Gastrocnemius medialis (tissue), 4 donors: ENCODE data around the gene ALS2CL. TPM values are rescaled to one million over a fixed set of nuclear protein-coding genes. Genes with fewer than 3 reads are reported as not detected.
A peak's percentile ranks its signal among the peaks of the same experiment; 100 is the strongest.

Source experiments
- ATAC-seq, 2 donors: fragments of 150-250 bp; one replicate each; pipeline ENCODE4 v1.9.1; 2016
- DNase-seq, 2 donors: peaks; one replicate each; pipeline ENCODE4 v3.0.0-alpha.2; 2019
- H3K27ac ChIP-seq, 4 donors: fragments of 200-600 bp; sonication (generic); 1 replicate in 1 of 4; 2 replicates in 3 of 4; pipeline ENCODE4 v1.5.1; 2016 to 2018; ENCODE audit warnings: mild to moderate bottlenecking in 2 of 4, moderate library complexity in 1 of 4
- H3K27me3 ChIP-seq, 3 donors: fragments of 200-600 bp; sonication (generic) in 2 of 3; 1 replicate in 1 of 3; 2 replicates in 2 of 3; pipeline versions ENCODE4 v1.5.1 to v1.6.0; 2016 to 2019; ENCODE audit warnings: mild to moderate bottlenecking in 1 of 3, moderate library complexity in 1 of 3
- H3K36me3 ChIP-seq, 2 donors: fragments of 200-600 bp; sonication (generic) in 1 of 2; one replicate each; pipeline ENCODE4 v1.5.1; 2017 to 2018
- H3K4me1 ChIP-seq, 2 donors: fragments of 200-600 bp; sonication (generic) in 1 of 2; one replicate each; pipeline ENCODE4 v1.5.1; 2016 to 2017; ENCODE audit warnings: mild to moderate bottlenecking in 2 of 2
- H3K4me3 ChIP-seq, 4 donors: fragments of 200-600 bp; sonication (generic) in 3 of 4; 1 replicate in 1 of 4; 2 replicates in 3 of 4; pipeline ENCODE4 v1.5.1; 2016 to 2019; ENCODE audit warnings: mild to moderate bottlenecking in 2 of 4
- H3K9me3 ChIP-seq, 3 donors: fragments of 200-600 bp; sonication (generic) in 2 of 3; 1 replicate in 1 of 3; 2 replicates in 2 of 3; pipeline ENCODE4 v1.5.1; 2016 to 2019
- CTCF ChIP-seq, 5 experiments: fragments of 450-650 bp in 3 of 5; fragments of 200-600 bp in 2 of 5; sonication (generic) in 2 of 5; IDR thresholded peaks in 4 of 5; conservative IDR thresholded peaks in 1 of 5; 1 replicate in 4 of 5; 2 replicates in 1 of 5; pipeline ENCODE4 v1.5.1; 2016 to 2019; ENCODE audit warnings: antibody characterized with exemption in 5 of 5, mild to moderate bottlenecking in 3 of 5, moderate library complexity in 3 of 5
- POLR2A ChIP-seq, 2 donors: fragments of 450-650 bp; IDR thresholded peaks; one replicate each; pipeline ENCODE4 v1.6.1; 2017; ENCODE audit warnings: antibody characterized with exemption in 2 of 2, mild to moderate bottlenecking in 2 of 2, moderate library complexity in 2 of 2
- in situ Hi-C, 4 donors: fragments of 200-750 bp; cut with MboI; loops; one replicate each; pipeline versions ENCODE4 v1.15.0 to v1.8.0; 2017; ENCODE audit warnings: low sequenced_read_pairs in 4 of 4
- intact Hi-C: fragments of 100-400 bp; cut with DNase I; formaldehyde crosslinking; loops from one replicate; pipeline ENCODE4 v1.15.1; 2023; ENCODE audit warnings: low total_unique reads
- total RNA-seq, 4 donors: library from RNA; depleted of rRNA; stranded (reverse); fragments of >200 nt; gene quantifications; one replicate each; pipeline versions ENCODE4 v1.1.0 to v1.2.3, GENCODE V29; 2016

ALS2CL gene
- total RNA-seq, 4 donors from 2014 or later: 3.8 to 13.2 (median 6.2) TPM

DNA sequence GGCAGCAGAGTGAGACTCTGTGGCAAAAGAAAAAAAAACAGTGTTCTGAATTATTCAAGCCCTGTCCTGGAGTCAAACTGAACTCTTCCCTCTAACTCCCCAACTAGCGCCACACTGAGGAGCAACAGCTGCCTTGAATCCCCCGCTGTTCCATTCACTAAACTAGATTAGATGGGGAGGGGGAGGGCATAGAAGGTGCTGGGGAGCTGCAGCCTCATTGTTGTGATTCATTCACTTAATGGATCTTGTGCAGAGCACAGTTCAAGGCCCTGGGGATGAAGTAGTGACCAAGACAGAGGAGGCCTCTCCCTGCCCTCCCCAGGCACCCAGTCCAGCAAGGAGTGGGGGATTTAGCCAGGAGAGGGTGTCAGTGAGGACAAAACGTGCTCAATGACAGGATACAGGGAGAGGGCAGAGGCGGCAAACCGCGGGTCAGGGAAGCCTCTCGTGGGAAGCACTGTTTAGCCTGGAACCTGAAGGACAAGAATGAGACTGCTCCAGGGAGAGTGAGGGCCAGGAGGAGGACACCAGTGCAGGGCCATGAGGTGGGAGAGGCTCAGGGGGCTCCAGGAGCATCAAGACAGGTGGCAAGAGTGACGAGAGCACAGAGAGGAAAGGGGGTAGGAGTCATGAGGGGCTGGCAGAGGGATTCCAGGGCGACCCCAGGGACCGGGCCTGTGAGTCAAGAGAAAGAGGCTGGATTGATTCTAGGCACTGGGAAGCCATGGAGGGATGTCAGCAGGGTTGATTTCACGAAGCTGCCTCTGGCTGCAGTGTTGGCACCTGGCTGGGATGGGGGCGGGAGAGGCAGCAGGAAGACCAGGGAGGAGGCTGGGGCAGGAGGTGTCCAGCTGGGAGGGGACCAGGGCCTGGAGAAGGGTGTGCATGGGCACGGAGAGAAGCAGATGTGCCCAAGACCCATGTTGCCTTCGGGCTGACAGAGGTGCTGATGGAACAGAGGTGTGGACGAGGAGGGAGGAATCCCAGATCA, 31.4 kb downstream of the ALS2CL start:
- Histone ChIP-seq H3K4me1 (peaks cover 7 to 27% of the 10 kb centered on the region in 2 donors), H3K27ac (no peak overlapping the region), H3K27me3 (no peaks in the 10 kb centered on the region)

DNA sequence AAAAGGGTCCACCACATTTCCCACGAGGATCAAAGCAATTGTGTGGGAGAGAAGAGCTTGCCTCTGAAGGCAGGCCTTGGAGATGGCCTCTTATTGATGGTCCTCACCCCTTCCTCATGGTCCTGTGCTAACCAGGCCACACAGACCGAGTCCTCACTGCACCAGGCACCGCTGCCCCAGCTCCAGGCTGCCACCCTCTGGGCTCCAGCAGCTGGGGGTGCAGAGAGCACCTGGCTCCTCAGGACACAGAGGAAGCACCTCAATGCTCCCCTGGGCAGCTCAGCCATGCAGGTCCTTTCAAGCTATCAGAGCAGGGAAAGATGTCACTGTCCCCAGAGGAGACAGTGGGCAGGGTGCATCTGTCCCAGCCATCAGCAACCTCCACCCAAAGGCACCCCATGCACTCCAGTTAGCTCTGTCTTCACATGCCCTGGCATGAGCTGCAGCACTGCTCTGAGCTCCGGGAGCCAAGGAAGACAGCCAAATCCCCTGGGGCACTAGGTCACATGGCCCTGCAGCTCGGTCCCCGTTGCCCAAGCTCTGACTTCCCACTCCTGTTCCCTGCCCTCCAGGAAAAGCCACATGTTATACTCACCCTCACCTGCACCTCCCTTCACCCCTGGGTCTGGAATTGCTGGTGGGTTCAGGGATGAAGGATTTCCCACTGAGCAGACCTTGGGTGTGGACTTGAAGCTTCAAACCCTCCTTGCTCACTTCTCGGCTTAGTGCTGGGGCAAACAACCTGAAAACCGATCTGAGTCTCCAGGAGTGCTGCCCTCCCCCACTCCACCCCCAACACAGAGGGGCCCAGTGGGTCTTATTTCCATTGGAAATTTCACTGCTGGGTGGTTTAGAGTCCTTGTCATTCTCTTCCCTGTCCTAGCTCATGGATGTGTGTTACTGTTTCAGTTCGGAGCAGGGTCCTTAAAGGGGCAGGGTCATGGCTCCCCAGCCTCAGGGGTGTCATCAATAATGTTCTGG, 32.6 kb downstream of the ALS2CL start:
- TF ChIP-seq CTCF (IDR thresholded peaks at IDR 0.05 in 4 of 5, conservative IDR thresholded peaks at IDR 0.05 in 1 of 5): no peak
- no peak for TF ChIP-seq POLR2A (IDR thresholded peaks at IDR 0.05)
- H3K9me3 ChIP-seq: no peaks in the 10 kb centered on the region
- H3K27me3 ChIP-seq: no peaks in the 10 kb centered on the region
- ATAC-seq (peak in 1 of 2 donors; percentile 25), DNase-seq (no peak)
- no peak overlapping the region for H3K27ac ChIP-seq
- H3K4me3 ChIP-seq: no peak overlapping the region
- H3K4me1 ChIP-seq: peaks cover 7 to 27% of the 10 kb centered on the region in 2 donors
- intact Hi-C loops: no loop called here
- no peaks in the 10 kb centered on the region for H3K36me3 ChIP-seq
- in situ Hi-C loops: no loop called here

More for the DNA sequence above, 31.4 kb downstream of the ALS2CL start:
- Histone ChIP-seq H3K9me3 (no peaks in the 10 kb centered on the region), H3K4me3 (no peak overlapping the region), H3K36me3 (no peaks in the 10 kb centered on the region)
- ATAC-seq (no peak), DNase-seq (no peak)
- TF ChIP-seq POLR2A (IDR thresholded peaks at IDR 0.05): no peak
- TF ChIP-seq CTCF (IDR thresholded peaks at IDR 0.05 in 4 of 5, conservative IDR thresholded peaks at IDR 0.05 in 1 of 5): no peak
- in situ Hi-C loops: no loop called here
- intact Hi-C loops: no loop called here

- no peak overlapping the region for H3K4me3 ChIP-seq
- H3K9me3 ChIP-seq: no peaks in the 10 kb centered on the region
- no peaks in the 10 kb centered on the region for H3K36me3 ChIP-seq
- no peaks in the 10 kb centered on the region for H3K27me3 ChIP-seq
- peaks cover 7 to 27% of the 10 kb centered on the region in 2 donors for H3K4me1 ChIP-seq
- DNase-seq: no peak
- H3K27ac ChIP-seq: no peak overlapping the region
- in situ Hi-C loops (no loop called here), intact Hi-C loops (no loop called here)
- ATAC-seq: no peak
- TF ChIP-seq CTCF (IDR thresholded peaks at IDR 0.05 in 4 of 5, conservative IDR thresholded peaks at IDR 0.05 in 1 of 5): no peak
- no peak for TF ChIP-seq POLR2A (IDR thresholded peaks at IDR 0.05)
These were observed 33.5 kb downstream of the ALS2CL start for GRCh38 chr3:46660003-46660402.

- no peak for DNase-seq
- no peak for ATAC-seq
- Histone ChIP-seq H3K4me3 (no peak overlapping the region), H3K36me3 (no peaks in the 10 kb centered on the region), H3K27me3 (no peaks in the 10 kb centered on the region), H3K4me1 (peaks cover 7 to 24% of the 10 kb centered on the region in 2 donors), H3K27ac (no peak overlapping the region), H3K9me3 (no peaks in the 10 kb centered on the region)
- TF ChIP-seq POLR2A (IDR thresholded peaks at IDR 0.05) (no peak), CTCF (IDR thresholded peaks at IDR 0.05 in 4 of 5, conservative IDR thresholded peaks at IDR 0.05 in 1 of 5) (no peak)
- in situ Hi-C loops (no loop called here), intact Hi-C loops (no loop called here)
These were observed 34.2 kb downstream of the ALS2CL start for GRCh38 chr3:46659285-46659684.
